Esophagus (tissue), 2 donors: Measurements from ENCODE around the gene USH2A. TPM values are rescaled to one million over a fixed set of nuclear protein-coding genes. Genes with fewer than 3 reads are reported as not detected.

Experiments
- H3K27ac ChIP-seq, 2 donors: one replicate each; pipeline ENCODE4 v1.5.1; 2013; ENCODE audit warnings: low read depth in 2 of 2, mild to moderate bottlenecking in 2 of 2, inconsistent platforms in 1 of 2, low read length in 1 of 2, moderate library complexity in 1 of 2
- H3K27me3 ChIP-seq, 2 donors: one replicate each; pipeline ENCODE4 v1.6.1; 2013; ENCODE audit warnings: low read length in 2 of 2, control low read depth in 1 of 2, mild to moderate bottlenecking in 1 of 2; ENCODE audit not compliant: insufficient read depth in 2 of 2, control insufficient read depth in 1 of 2
- H3K36me3 ChIP-seq, 2 donors: one replicate each; pipeline ENCODE4 v1.6.1; 2013; ENCODE audit warnings: low read length in 1 of 2; ENCODE audit not compliant: control insufficient read depth in 2 of 2, insufficient read depth in 2 of 2
- H3K4me1 ChIP-seq, 2 donors: one replicate each; pipeline ENCODE4 v1.6.1; 2013; ENCODE audit warnings: low read length in 1 of 2; ENCODE audit not compliant: control insufficient read depth in 2 of 2, insufficient read depth in 2 of 2
- H3K4me3 ChIP-seq, 2 donors: one replicate each; pipeline ENCODE4 v1.5.1; 2013; ENCODE audit warnings: low read length in 2 of 2, mild to moderate bottlenecking in 2 of 2, low read depth in 1 of 2, moderate library complexity in 1 of 2
- H3K9me3 ChIP-seq, 2 donors: one replicate each; pipeline ENCODE4 v1.6.1; 2013; ENCODE audit warnings: mild to moderate bottlenecking in 2 of 2, low read depth in 1 of 2, low read length in 1 of 2, moderate library complexity in 1 of 2; ENCODE audit not compliant: control insufficient read depth in 2 of 2, insufficient read depth in 1 of 2
- WGBS, 2 donors: extraction: QIAGEN DNeasy Blood & Tissue Kit; methylation state at CpG; one replicate each; pipeline ENCODE4 v1.1.7; 2013; 5-methylcytosine and 5-hydroxymethylcytosine counted together
- polyA plus RNA-seq, 2 donors: library from polyadenylated mRNA; stranded (reverse); fragments of 200-250 nt; gene quantifications; one replicate each; pipeline ENCODE4 v1.2.3, GENCODE V29; 2013
- donor health status: healthy with polysubstance abuse.
- donor health status: Bipolar disorder and iron deficiency.

Gene USH2A
- polyA plus RNA-seq, 2 donors: under 0.01 TPM; not detected in 1

DNA sequence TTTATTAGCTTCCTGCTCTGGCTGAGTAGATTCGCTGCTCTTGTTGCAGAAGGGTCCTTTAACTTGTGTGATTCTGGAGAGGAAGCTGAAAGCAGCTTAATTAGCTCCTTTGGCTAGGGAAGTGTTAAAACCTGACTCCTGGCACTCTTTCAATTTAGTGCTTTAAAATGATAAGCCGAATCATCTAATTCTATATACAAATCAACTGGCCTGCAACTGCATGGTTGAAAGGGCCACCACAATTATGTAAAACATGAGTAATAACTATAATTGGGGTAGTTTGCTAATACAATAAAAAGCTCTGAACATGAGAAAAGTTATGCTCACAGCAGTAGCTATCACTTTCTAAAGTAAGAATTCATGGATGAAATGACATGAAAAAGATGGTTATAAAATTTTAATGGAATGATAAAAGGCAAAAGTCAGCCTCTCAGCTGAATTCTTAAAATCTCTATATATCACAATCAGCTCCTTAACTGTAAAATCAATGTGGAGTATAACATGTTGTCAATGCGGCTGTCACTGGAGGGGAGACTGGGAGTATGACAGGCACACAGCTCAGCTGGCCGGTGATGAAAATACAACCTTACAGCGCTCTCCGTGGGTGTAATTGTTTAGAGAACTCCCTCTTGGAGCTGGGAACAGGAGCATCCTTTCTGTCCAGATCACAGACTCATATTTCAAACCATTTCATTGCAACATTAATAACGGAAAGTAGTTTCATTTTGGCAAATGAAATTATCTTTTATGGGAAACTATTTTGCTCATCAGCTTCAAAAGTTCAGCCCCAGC is 531.8 kb downstream of the USH2A start:
- Histone ChIP-seq H3K36me3 (no peaks in the 10 kb centered on the region), H3K9me3 (no peaks in the 10 kb centered on the region), H3K4me1 (no peaks in the 10 kb centered on the region), H3K4me3 (no peak overlapping the region), H3K27me3 (no peaks in the 10 kb centered on the region), H3K27ac (no peak overlapping the region)
- WGBS, 2 donors: 56% methylated on average over 7 of the region's 7 CpGs

DNA sequence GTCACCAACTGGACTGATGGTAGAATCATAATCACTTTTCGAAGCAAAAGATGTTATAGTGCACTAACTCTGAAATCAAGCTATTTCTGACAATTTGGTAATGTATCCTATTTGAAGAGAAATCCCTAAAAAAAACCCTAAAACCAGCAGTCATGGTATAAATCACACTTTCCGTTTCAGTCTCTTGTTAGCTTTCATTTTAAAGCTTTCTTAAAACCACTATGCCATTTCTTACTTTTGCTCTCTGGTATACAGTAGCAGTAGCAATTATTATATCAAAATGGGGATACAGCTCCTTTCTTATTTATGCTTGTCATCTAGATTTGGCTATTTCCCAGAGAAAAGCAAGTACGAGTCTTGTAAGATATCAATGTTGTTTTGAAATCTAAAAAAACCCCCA is 532.8 kb downstream of the USH2A start:
- WGBS, 2 donors: 57 to 64% methylated on average over 3 of the region's 3 CpGs
- Histone ChIP-seq H3K27ac (no peak overlapping the region), H3K4me3 (no peak overlapping the region), H3K27me3 (no peaks in the 10 kb centered on the region), H3K4me1 (no peaks in the 10 kb centered on the region), H3K9me3 (no peaks in the 10 kb centered on the region), H3K36me3 (no peaks in the 10 kb centered on the region)

DNA sequence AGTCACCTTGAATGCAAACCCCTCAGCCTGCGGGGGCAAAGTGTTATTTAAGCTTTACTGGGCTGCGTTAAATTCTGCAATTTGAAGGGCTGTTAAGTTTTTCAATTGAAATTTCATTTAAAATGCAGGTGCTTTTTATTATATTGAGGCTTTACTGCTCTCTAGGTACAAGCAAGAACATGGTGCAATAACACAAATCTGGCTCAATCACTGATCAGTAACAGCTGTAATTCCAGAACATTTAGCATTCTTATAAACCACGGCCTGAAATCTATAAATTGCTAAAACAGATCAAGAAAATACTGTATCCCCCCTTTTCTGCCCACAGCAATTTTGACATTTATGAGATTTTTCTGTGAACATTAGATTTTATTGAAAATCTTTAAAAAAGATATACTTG is 533.4 kb downstream of the USH2A start:
- 74% methylated on average over 3 of the region's 3 CpGs for WGBS, 2 donors
- Histone ChIP-seq H3K36me3 (no peaks in the 10 kb centered on the region), H3K4me1 (no peaks in the 10 kb centered on the region), H3K27me3 (no peaks in the 10 kb centered on the region), H3K27ac (no peak overlapping the region), H3K4me3 (no peak overlapping the region), H3K9me3 (no peaks in the 10 kb centered on the region)

DNA sequence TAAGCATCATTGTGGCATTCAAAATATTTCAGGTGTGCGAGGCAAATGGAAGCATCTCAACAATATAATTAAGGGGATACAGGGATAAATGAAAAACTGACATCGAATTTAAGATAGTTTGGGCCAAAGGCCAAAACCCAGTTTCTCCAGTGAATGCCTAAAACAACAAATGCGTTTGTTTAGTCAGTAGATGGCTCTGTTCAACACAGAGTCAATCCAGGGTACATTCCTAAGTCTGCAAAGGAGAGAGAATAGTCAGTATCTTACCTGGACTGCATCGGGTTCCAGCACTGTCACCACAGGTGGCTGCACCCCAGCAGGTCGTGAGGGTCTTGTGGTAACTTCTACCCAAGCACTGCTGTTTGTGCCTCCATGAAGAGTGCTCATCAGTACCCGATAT is 535.1 kb downstream of the USH2A start:
- Histone ChIP-seq H3K9me3 (no peaks in the 10 kb centered on the region), H3K36me3 (no peaks in the 10 kb centered on the region), H3K27ac (no peak overlapping the region), H3K27me3 (no peaks in the 10 kb centered on the region), H3K4me1 (no peaks in the 10 kb centered on the region), H3K4me3 (no peak overlapping the region)
- 53 to 55% methylated on average over 6 of the region's 6 CpGs for WGBS, 2 donors

DNA sequence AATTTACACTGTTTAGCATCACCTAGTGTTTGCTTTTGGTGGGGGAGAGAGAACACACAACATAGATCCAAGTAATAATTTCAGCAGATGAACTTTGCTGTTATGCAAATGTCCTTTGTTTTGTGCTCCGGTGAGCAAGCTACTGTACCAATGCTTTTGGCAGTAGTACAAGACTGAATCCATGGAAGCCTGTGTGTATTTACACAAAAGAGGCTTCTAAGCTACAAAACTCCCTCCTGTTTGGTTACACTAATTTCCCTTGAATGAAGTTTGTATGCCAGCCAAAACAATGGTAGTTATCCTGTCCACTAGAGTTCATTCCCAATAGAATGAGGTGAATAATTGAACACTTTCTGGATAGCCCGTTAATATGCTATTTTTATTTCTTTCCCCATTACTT is 535.6 kb downstream of the USH2A start:
- Histone ChIP-seq H3K4me1 (no peaks in the 10 kb centered on the region), H3K4me3 (no peak overlapping the region), H3K9me3 (no peaks in the 10 kb centered on the region), H3K27me3 (no peaks in the 10 kb centered on the region), H3K36me3 (no peaks in the 10 kb centered on the region), H3K27ac (no peak overlapping the region)
- WGBS, 2 donors: 43 to 52% methylated on average over 2 of the region's 2 CpGs

DNA sequence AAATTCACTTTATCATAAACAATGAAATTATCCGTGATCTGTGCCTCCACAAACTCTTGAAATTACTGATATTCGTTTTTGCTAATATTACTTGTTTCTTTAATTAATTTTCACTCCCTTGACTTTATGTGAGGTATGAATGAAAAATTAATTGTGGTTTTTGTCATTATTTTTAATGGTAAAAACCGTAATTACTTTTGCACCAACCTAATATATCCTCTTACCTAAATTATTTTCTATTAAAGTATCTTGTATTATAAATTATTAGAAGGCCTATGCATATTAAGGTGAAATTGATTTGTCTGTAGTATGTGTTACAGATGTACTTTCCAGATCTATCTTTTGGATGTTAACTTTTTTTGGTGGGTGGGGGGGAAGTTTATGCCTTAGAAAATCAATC is 540.2 kb downstream of the USH2A start:
- Histone ChIP-seq H3K4me1 (no peaks in the 10 kb centered on the region), H3K27me3 (no peaks in the 10 kb centered on the region), H3K27ac (no peak overlapping the region), H3K36me3 (no peaks in the 10 kb centered on the region), H3K4me3 (no peak overlapping the region), H3K9me3 (peaks cover 0 to 3% of the 10 kb centered on the region in 2 donors)
- WGBS, 2 donors: 72 to 79% methylated on average over 3 of the region's 3 CpGs

DNA sequence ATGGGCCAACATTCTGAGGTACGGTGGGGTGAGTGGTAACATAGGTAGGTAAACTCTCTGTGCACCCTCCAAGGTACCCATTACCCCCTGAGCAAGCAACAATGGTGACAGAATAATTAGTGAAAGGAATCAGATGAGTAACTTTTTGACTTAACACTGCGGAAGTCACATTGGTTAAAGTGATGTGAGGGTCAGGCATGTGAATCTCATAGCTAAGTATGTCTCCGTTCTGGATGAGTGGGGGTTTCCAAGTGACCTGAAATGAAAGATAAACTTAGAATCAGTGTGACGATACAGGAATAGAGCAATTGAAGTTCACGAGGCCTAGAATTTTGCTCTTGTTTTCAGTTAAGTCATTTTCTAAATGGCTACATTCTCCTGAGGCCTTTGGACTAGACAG is 544.4 kb downstream of the USH2A start:
- 83% methylated on average over 5 of the region's 5 CpGs for WGBS, 2 donors
- Histone ChIP-seq H3K4me3 (no peak overlapping the region), H3K4me1 (no peaks in the 10 kb centered on the region), H3K27ac (no peak overlapping the region), H3K27me3 (no peaks in the 10 kb centered on the region), H3K9me3 (peaks cover 0 to 3% of the 10 kb centered on the region in 2 donors), H3K36me3 (no peaks in the 10 kb centered on the region)

DNA sequence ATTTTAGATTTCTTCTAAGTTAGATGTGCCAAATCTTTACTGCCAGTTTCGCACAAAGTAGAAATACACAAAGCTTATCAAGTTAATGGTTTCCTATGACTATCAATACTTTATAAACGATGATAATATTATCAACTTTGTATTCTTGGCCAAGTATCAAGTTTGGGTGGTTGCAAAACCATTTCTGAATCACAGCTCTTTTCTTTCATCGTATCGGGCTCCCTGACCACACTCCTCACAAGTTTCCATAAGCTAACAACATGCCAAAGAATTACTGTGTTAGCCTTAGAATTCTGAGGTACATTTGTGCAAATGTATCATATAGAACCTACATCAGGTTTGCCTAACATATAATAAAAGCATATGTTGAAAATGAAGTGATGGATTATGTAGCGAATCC is 545.1 kb downstream of the USH2A start:
- no peaks in the 10 kb centered on the region for H3K27me3 ChIP-seq
- H3K9me3 ChIP-seq: peaks cover 0 to 3% of the 10 kb centered on the region in 2 donors
- WGBS, 2 donors: 61 to 79% methylated on average over 5 of the region's 5 CpGs
- no peaks in the 10 kb centered on the region for H3K4me1 ChIP-seq
- no peak overlapping the region for H3K27ac ChIP-seq
- no peaks in the 10 kb centered on the region for H3K36me3 ChIP-seq
- no peak overlapping the region for H3K4me3 ChIP-seq

DNA sequence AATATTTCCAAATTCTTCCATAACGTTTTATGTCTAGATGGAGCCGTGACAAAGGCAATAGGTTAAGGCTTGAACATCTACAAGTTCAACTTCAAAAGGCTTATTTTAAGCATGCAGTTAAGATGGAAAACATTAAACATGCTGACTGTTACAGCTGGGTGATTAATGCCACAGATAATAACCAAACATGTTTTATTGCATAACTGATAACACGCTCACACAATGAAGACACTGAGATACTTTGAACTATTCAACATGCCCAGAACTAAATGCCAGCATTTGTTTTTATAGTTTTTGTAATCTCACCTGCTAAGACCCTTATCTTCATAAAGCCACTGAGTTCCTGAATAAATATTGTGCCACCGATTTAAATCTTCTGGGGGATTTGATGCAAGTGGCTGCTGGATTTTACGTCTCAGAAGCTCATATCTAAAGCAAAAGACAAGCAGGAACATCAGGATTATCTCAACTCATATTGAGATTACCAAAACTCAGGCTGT is 545.7 kb downstream of the USH2A start:
- no peaks in the 10 kb centered on the region for H3K27me3 ChIP-seq
- WGBS, 2 donors: 36 to 42% methylated on average over 5 of the region's 5 CpGs

DNA sequence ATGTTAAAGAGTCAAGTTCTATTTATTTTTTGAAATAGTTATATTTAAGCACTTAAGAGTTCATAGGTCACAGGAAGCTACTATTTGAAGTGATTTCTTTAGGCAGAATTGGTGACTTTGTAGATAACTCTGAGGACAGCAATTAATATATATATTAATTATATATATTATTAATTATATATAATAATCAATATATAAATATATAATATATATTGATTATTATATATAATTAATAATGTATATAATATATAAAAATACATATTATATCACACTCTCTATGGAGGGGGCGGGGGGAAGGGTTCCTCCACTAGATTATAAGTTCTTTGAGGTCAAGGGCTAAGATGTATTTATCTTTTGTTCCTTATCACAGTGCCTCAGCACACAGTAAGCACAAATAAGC is 547.5 kb downstream of the USH2A start:
- Histone ChIP-seq H3K27me3 (no peaks in the 10 kb centered on the region), H3K4me1 (no peaks in the 10 kb centered on the region), H3K27ac (no peak overlapping the region), H3K4me3 (no peak overlapping the region), H3K9me3 (no peaks in the 10 kb centered on the region), H3K36me3 (no peaks in the 10 kb centered on the region)
- 75 to 82% methylated on average over 1 of the region's 1 CpG for WGBS, 2 donors

More for the DNA sequence above, 545.7 kb downstream of the USH2A start:
- H3K27ac ChIP-seq: no peak overlapping the region
- peaks cover 0 to 3% of the 10 kb centered on the region in 2 donors for H3K9me3 ChIP-seq
- H3K36me3 ChIP-seq: no peaks in the 10 kb centered on the region
- H3K4me1 ChIP-seq: no peaks in the 10 kb centered on the region
- H3K4me3 ChIP-seq: no peak overlapping the region
